ENCODE data around the gene CYYR1.
A peak's percentile ranks its signal among the peaks of the same experiment; 100 is the strongest.

Gene CYYR1

DNA sequence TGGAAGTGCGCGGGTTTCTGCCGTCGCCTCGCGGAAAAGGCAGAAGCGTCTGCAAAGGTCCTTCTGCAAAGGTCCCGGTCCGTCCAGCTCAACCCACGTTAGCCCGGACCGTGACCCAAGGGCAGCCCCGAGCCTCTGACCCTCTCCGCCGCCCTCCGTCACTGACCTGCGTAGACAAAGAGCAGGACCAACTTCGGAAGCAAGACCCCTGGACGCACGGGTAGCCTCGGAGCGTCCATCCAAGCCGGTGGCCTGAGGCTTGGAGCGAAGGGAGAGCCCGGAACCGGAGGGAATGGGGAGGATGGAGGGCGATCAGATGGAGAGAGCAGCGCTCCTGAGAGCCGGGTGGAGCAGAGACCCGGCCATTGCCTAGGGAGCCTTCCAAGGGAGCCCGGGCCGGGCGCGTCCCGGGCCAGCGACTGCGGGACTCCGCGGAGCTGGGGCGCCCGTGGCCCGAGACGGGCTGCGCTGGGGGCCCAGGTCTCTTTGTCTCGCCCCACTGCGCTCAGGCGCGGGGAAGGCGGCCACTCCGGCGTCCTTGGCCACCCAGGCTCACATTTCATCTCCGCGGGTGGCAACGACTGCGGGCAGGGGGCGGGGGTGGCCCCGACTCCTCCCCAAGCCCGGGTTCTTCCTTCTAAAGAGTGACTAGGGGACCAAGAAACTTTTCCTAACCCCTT lies at the start of gene CYYR1:
CYYR1 (minus strand) TSS at position 585 of the 680 bp plus-strand sequence; CDS start at position 239, 346 bp downstream.
- Histone ChIP-seq H3K9ac (ENCODE audit: low read length) (peak within 1 kb of the TSS; percentile 26), H3K4me1 (ENCODE audit: control insufficient read depth, insufficient read depth, low read length) (no peaks in the 10 kb centered on the region), H3K27me3 (ENCODE audit: control insufficient read depth, insufficient read depth, low read length) (no peaks in the 10 kb centered on the region), H3K9me3 (ENCODE audit: control insufficient read depth, low read length) (no peaks in the 10 kb centered on the region), H3K36me3 (ENCODE audit: control insufficient read depth, insufficient read depth, low read length) (no peaks in the 10 kb centered on the region), H3K4me3 (ENCODE audit: low read length) (no peak within 1 kb of the TSS)

DNA sequence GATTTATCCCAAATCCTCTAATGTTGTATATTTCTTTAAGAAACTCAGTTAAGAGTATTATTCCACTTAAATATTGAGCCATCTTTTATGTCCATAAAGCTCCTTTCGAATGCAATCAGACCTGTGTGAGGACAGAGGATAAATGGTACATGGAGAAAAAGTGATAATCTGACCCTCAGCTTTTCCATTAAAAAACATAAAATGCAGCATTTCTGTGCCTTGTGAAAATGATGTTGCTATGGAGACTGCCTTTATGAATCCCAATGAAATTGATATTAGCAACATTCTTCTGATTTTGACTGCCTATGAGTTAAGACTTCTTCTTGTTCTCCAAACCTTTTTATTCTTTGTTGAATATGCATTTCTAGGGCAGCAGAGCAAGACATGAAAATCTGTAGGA lies 44.1 kb upstream of the CYYR1 start:
- Histone ChIP-seq H3K36me3 (ENCODE audit: control insufficient read depth, insufficient read depth, low read length) (no peaks in the 10 kb centered on the region), H3K9me3 (ENCODE audit: control insufficient read depth, low read length) (no peaks in the 10 kb centered on the region), H3K4me1 (ENCODE audit: control insufficient read depth, insufficient read depth, low read length) (no peaks in the 10 kb centered on the region), H3K27me3 (ENCODE audit: control insufficient read depth, insufficient read depth, low read length) (no peaks in the 10 kb centered on the region), H3K4me3 (ENCODE audit: low read length) (no peak overlapping the region), H3K9ac (ENCODE audit: low read length) (no peak overlapping the region)

DNA sequence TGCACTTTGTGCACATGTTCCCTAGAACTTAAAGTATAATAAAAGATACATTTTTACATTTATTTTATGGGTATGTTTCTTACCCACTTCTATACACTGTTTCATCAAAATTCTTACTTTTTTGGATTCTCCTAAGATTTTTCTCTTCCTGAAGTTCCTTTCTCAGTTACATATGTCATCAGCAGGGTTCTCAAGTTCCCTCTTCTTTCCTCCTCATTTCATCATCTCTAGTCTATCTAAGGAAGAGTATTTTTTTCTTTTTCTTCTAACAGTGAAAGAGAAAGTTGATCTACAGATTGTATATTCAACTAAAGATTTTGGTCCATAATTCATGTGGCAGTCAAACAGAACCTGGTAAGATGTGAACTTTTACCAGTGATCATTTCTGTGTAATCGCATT lies 41.2 kb upstream of the CYYR1 start:
- H3K27me3 ChIP-seq (ENCODE audit: control insufficient read depth, insufficient read depth, low read length), result no peaks in the 10 kb centered on the region
- H3K4me1 ChIP-seq (ENCODE audit: control insufficient read depth, insufficient read depth, low read length), result no peaks in the 10 kb centered on the region
- no peak overlapping the region for H3K9ac ChIP-seq (ENCODE audit: low read length)
- no peak overlapping the region for H3K4me3 ChIP-seq (ENCODE audit: low read length)
- no peaks in the 10 kb centered on the region for H3K9me3 ChIP-seq (ENCODE audit: control insufficient read depth, low read length)
- no peaks in the 10 kb centered on the region for H3K36me3 ChIP-seq (ENCODE audit: control insufficient read depth, insufficient read depth, low read length)

DNA sequence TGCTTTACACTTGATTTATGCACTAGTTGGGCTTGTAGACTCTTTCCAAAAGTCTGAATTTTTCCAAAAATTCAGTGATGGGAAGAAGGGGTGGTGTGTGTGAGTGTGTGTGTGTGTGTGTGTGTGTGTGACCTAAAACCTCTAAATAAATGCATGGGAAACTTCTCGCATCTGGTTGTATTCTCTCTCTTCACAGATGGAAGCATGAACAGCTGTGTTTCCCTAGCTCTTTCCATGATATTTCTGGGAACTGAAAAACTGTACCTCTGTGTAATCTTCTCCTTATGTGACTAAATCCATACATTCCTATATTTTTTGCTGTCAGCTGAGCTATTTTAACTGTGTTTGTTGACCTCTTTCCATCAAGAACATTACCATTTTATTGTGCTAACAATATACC lies 26.2 kb upstream of the CYYR1 start:
- Histone ChIP-seq H3K36me3 (ENCODE audit: control insufficient read depth, insufficient read depth, low read length) (no peaks in the 10 kb centered on the region), H3K9me3 (ENCODE audit: control insufficient read depth, low read length) (no peaks in the 10 kb centered on the region), H3K4me3 (ENCODE audit: low read length) (no peak overlapping the region), H3K27me3 (ENCODE audit: control insufficient read depth, insufficient read depth, low read length) (no peaks in the 10 kb centered on the region), H3K9ac (ENCODE audit: low read length) (no peak overlapping the region), H3K4me1 (ENCODE audit: control insufficient read depth, insufficient read depth, low read length) (no peaks in the 10 kb centered on the region)

DNA sequence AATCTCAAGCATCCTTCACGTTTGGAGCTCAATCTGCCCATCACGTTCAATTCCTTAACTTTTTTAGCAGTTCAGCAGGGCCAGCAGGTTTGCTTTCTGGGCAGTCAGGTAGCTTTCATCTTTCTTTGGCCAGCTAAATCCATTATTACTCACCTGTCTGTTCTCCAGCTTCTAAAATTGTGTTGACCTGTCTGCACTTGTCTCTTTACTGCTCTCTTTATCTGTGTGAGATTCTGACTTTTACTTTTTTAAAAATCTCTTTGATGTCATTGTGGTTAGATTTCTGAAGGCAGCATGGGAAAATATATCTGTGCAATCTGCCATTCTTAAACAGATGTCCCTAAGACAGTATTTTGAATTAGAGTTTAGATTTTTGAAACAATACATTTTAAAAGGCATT lies 24.9 kb upstream of the CYYR1 start:
- Histone ChIP-seq H3K4me3 (ENCODE audit: low read length) (no peak overlapping the region), H3K36me3 (ENCODE audit: control insufficient read depth, insufficient read depth, low read length) (no peaks in the 10 kb centered on the region), H3K27me3 (ENCODE audit: control insufficient read depth, insufficient read depth, low read length) (no peaks in the 10 kb centered on the region), H3K9me3 (ENCODE audit: control insufficient read depth, low read length) (no peaks in the 10 kb centered on the region), H3K9ac (ENCODE audit: low read length) (no peak overlapping the region), H3K4me1 (ENCODE audit: control insufficient read depth, insufficient read depth, low read length) (no peaks in the 10 kb centered on the region)

DNA sequence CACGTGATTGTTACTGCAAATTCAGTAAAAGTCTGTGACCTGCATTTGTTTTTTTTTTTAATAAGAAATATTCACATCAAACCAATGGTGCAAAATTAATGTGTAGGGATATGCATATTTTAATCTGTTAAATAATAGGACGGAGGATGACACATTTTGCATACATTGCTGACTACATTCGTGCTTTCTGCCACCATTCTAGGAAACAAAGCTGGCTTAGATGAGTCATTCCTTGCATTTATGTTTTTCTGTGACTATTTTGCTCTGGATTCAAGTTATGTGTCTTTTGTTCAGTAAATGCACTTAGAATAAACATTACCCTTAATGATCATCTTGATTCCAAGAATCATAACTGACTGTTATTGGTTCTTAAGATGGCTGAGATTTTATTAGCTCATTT lies 23.9 kb upstream of the CYYR1 start:
- Histone ChIP-seq H3K4me1 (ENCODE audit: control insufficient read depth, insufficient read depth, low read length) (no peaks in the 10 kb centered on the region), H3K4me3 (ENCODE audit: low read length) (no peak overlapping the region), H3K9me3 (ENCODE audit: control insufficient read depth, low read length) (no peaks in the 10 kb centered on the region), H3K27me3 (ENCODE audit: control insufficient read depth, insufficient read depth, low read length) (no peaks in the 10 kb centered on the region), H3K9ac (ENCODE audit: low read length) (no peak overlapping the region), H3K36me3 (ENCODE audit: control insufficient read depth, insufficient read depth, low read length) (no peaks in the 10 kb centered on the region)

DNA sequence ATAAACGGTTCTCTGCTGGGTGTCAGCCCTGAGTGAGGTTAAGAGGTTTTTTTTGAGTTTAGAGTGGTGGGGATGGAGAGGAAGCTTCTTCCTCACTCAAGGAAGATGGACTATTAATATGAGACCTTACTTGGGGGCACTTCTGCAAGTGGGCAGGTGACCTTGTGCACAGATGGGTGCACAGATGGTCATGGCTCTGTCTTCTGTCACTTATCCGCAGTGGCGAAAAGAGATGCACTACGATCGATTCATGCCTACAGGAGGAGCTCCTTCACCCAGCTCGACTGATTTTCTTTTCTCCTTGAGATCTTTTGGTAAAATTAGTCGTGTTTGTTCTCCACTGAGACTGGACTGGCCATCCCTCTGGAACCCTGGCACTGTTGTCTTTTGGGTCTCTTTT lies 22.9 kb upstream of the CYYR1 start:
- Histone ChIP-seq H3K36me3 (ENCODE audit: control insufficient read depth, insufficient read depth, low read length) (no peaks in the 10 kb centered on the region), H3K4me3 (ENCODE audit: low read length) (no peak overlapping the region), H3K9me3 (ENCODE audit: control insufficient read depth, low read length) (no peaks in the 10 kb centered on the region), H3K27me3 (ENCODE audit: control insufficient read depth, insufficient read depth, low read length) (no peaks in the 10 kb centered on the region), H3K4me1 (ENCODE audit: control insufficient read depth, insufficient read depth, low read length) (no peaks in the 10 kb centered on the region), H3K9ac (ENCODE audit: low read length) (no peak overlapping the region)

DNA sequence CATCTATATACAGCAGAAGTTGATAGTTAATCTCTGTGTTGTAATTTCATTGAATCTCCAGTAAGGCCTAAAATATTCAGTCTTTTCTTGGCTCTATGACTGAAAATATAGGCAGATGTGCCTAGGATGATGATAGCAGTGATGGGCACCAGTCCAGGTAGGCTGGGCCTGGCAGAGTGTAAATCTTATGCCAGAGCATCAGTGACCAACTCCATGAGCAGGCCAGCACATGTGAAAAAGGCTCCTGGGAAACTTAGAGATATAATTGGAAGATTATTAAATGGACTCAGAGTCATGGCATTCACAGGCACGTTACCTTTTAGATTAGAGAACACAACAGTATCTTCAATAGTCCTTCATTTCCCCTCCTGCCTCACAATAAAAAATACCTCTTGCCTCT lies 20.7 kb upstream of the CYYR1 start:
- H3K27me3 ChIP-seq (ENCODE audit: control insufficient read depth, insufficient read depth, low read length), result no peaks in the 10 kb centered on the region
- H3K4me3 ChIP-seq (ENCODE audit: low read length), result no peak overlapping the region
- no peaks in the 10 kb centered on the region for H3K4me1 ChIP-seq (ENCODE audit: control insufficient read depth, insufficient read depth, low read length)
- no peaks in the 10 kb centered on the region for H3K36me3 ChIP-seq (ENCODE audit: control insufficient read depth, insufficient read depth, low read length)
- no peaks in the 10 kb centered on the region for H3K9me3 ChIP-seq (ENCODE audit: control insufficient read depth, low read length)
- H3K9ac ChIP-seq (ENCODE audit: low read length), result no peak overlapping the region

DNA sequence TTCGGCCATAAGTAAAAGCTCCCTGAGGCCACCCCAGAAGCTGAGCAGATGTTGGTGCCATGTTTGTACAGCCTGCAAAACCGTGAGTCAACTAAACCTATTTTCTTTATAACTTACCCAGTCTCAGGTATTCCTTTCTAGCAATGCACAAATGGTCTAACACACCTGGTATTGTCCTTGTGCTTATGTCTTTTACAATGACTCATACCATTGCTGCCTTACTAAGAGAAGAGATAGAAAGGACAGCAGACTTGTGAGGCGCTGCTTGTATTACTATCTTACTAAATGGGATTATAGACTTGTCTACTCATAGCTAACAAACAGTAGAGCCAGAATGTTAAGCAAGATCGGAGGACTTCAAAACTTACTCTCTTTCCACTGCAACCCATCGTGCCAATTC lies 18.5 kb upstream of the CYYR1 start:
- Histone ChIP-seq H3K4me1 (ENCODE audit: control insufficient read depth, insufficient read depth, low read length) (no peaks in the 10 kb centered on the region), H3K36me3 (ENCODE audit: control insufficient read depth, insufficient read depth, low read length) (no peaks in the 10 kb centered on the region), H3K9me3 (ENCODE audit: control insufficient read depth, low read length) (no peaks in the 10 kb centered on the region), H3K4me3 (ENCODE audit: low read length) (no peak overlapping the region), H3K27me3 (ENCODE audit: control insufficient read depth, insufficient read depth, low read length) (no peaks in the 10 kb centered on the region), H3K9ac (ENCODE audit: low read length) (no peak overlapping the region)

DNA sequence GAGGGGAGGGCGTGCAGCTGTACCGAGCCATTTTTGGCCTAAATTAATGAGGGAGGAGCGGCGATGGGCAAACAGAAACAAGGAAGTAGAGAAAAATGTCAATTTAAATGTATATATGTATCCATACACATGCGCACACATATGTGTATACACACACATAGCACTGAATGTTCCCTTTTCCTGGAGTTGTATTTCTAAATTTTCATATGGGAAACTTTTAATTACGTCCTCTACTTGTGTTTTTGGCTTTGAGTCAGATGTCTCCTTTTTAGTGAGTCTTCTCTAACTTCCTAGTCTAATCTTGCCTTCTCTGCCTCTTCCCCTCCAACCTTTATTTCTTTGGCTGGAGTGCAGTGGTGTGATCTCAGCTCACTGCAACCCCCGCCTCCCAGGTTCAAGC lies 15.4 kb upstream of the CYYR1 start:
- H3K36me3 ChIP-seq (ENCODE audit: control insufficient read depth, insufficient read depth, low read length), result no peaks in the 10 kb centered on the region
- H3K9ac ChIP-seq (ENCODE audit: low read length), result no peak overlapping the region
- H3K4me3 ChIP-seq (ENCODE audit: low read length), result no peak overlapping the region
- H3K27me3 ChIP-seq (ENCODE audit: control insufficient read depth, insufficient read depth, low read length), result no peaks in the 10 kb centered on the region
- no peaks in the 10 kb centered on the region for H3K9me3 ChIP-seq (ENCODE audit: control insufficient read depth, low read length)
- H3K4me1 ChIP-seq (ENCODE audit: control insufficient read depth, insufficient read depth, low read length), result no peaks in the 10 kb centered on the region

DNA sequence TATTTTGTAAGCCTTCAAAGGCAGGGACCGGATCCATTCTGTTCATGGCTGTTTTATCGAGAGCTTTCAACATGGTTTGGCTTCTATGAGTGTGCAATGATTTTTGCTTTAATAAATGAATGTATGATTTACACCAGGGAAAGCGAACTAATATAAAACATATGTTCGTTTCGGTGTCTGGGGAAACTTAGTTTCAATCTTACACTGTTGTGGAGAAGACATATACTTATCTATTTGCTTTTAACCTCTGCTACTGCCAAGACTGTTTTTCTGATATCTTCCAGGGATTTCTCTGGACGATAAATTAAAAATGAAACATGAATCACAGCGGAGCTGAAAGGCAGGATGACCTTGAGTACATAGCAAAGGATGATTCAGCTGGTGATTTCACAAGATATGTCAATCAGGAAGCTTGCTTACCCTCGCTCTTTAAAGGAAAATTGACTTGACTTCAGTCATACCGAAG lies 14.7 kb upstream of the CYYR1 start:
- Histone ChIP-seq H3K4me1 (ENCODE audit: control insufficient read depth, insufficient read depth, low read length) (no peaks in the 10 kb centered on the region), H3K9me3 (ENCODE audit: control insufficient read depth, low read length) (no peaks in the 10 kb centered on the region), H3K4me3 (ENCODE audit: low read length) (no peak overlapping the region), H3K27me3 (ENCODE audit: control insufficient read depth, insufficient read depth, low read length) (no peaks in the 10 kb centered on the region), H3K36me3 (ENCODE audit: control insufficient read depth, insufficient read depth, low read length) (no peaks in the 10 kb centered on the region), H3K9ac (ENCODE audit: low read length) (no peak overlapping the region)

DNA sequence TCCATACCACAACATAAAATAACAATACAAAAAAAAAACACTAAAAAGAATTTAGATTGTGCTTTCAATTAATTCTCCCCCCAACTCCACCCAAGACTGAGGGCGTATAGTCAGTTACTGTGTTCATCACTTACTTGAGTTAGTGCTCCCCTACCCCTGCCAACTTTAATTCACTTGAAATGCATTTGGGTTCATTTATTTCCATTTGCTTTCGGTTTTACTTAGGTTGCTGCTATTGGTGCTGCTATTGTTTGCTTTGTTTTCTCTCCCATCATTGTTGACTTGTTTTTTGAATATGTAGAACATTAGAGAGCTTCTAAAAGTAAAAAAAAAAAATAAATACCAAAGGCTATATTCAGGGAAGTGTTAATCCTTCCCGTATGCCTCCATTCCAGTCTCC lies 10.7 kb upstream of the CYYR1 start:
- Histone ChIP-seq H3K4me3 (ENCODE audit: low read length) (no peak overlapping the region), H3K27me3 (ENCODE audit: control insufficient read depth, insufficient read depth, low read length) (no peaks in the 10 kb centered on the region), H3K4me1 (ENCODE audit: control insufficient read depth, insufficient read depth, low read length) (no peaks in the 10 kb centered on the region), H3K36me3 (ENCODE audit: control insufficient read depth, insufficient read depth, low read length) (no peaks in the 10 kb centered on the region), H3K9ac (ENCODE audit: low read length) (no peak overlapping the region), H3K9me3 (ENCODE audit: control insufficient read depth, low read length) (no peaks in the 10 kb centered on the region)

DNA sequence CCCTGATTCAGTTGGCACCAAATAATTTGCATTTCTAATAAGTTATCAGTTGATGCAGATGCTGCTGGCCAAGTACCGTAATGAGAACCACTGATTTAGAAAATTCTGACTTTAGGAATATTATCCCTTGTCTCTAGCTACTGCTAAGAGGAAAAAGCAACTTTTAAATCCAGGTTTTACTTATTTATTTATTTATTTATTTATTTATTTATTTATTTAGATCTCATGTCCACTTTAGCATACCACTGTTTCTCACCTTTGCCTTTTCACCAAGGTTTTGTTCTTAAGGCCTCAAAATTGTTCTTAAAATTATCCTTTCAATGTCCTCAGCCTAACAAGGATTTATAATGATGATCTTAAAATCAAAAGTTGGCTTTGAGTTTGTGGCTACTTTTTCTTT lies 8.7 kb upstream of the CYYR1 start:
- Histone ChIP-seq H3K36me3 (ENCODE audit: control insufficient read depth, insufficient read depth, low read length) (no peaks in the 10 kb centered on the region), H3K9ac (ENCODE audit: low read length) (no peak overlapping the region), H3K4me3 (ENCODE audit: low read length) (no peak overlapping the region), H3K4me1 (ENCODE audit: control insufficient read depth, insufficient read depth, low read length) (no peaks in the 10 kb centered on the region), H3K9me3 (ENCODE audit: control insufficient read depth, low read length) (no peaks in the 10 kb centered on the region), H3K27me3 (ENCODE audit: control insufficient read depth, insufficient read depth, low read length) (no peaks in the 10 kb centered on the region)
